HCT116 (cell line): ENCODE results near the gene ARHGAP23.

ENCODE experiments used
- EZH2 ChIP-seq: fragments of 200-600 bp; sonication (generic); IDR thresholded peaks from 2 replicates; pipeline ENCODE4 v1.6.1; 2017; ENCODE audit warnings: antibody characterized with exemption, mixed run types
- POLR2A ChIP-seq: IDR thresholded peaks from 2 replicates; pipeline ENCODE4 v1.7.0; 2011; ENCODE audit warnings: borderline replicate concordance; ENCODE audit not compliant: insufficient read depth, insufficient read length; ENCODE audit errors: extremely low read depth
- RAD21 ChIP-seq: IDR thresholded peaks from 2 replicates; pipeline ENCODE4 v1.6.1; 2012; ENCODE audit warnings: low read depth, mild to moderate bottlenecking
- TCF7L2 ChIP-seq: IDR thresholded peaks from 2 replicates; pipeline ENCODE4 v1.7.0; 2011; ENCODE audit warnings: borderline replicate concordance, inconsistent platforms; ENCODE audit not compliant: insufficient read depth, insufficient read length; ENCODE audit errors: extremely low read depth
- YY1 ChIP-seq: IDR thresholded peaks from 2 replicates; pipeline ENCODE4 v1.6.1; 2011; ENCODE audit warnings: low read length, low read depth, moderate library complexity, mild to moderate bottlenecking; ENCODE audit not compliant: insufficient replicate concordance; ENCODE audit errors: extremely low read depth
- ZBTB33 ChIP-seq: IDR thresholded peaks from 2 replicates; pipeline ENCODE4 v1.6.1; 2011; ENCODE audit warnings: mild to moderate bottlenecking, low read length, moderate library complexity; ENCODE audit not compliant: insufficient replicate concordance; ENCODE audit errors: extremely low read depth
- ZFX ChIP-seq: fragments of 450-650 bp; IDR thresholded peaks from 2 replicates; pipeline ENCODE4 v1.6.1; 2017
- ZNF274 ChIP-seq: fragments of 200-500 bp; sonication (Bioruptor generic); IDR thresholded peaks from 2 replicates; pipeline ENCODE4 v1.6.1; 2014; ENCODE audit warnings: mild to moderate bottlenecking, low read depth, low read length, inconsistent platforms
- TF ChIP-seq, protein P1 (sequence below), 3 experiments: fragments of 200-600 bp in 1 of 3; sonication (generic) in 1 of 3; IDR thresholded peaks in 2 of 3; conservative IDR thresholded peaks in 1 of 3; 2 replicates each; pipeline ENCODE4 v1.5.1; 2012 to 2017; ENCODE audit warnings: low read depth in 2 of 3, low read length in 2 of 3, antibody characterized with exemption in 1 of 3, borderline replicate concordance in 1 of 3, control low read depth in 1 of 3, mild to moderate bottlenecking in 1 of 3, mixed read lengths in 1 of 3, mixed run types in 1 of 3, moderate library complexity in 1 of 3; ENCODE audit not compliant: insufficient read depth in 1 of 3

DNA sequence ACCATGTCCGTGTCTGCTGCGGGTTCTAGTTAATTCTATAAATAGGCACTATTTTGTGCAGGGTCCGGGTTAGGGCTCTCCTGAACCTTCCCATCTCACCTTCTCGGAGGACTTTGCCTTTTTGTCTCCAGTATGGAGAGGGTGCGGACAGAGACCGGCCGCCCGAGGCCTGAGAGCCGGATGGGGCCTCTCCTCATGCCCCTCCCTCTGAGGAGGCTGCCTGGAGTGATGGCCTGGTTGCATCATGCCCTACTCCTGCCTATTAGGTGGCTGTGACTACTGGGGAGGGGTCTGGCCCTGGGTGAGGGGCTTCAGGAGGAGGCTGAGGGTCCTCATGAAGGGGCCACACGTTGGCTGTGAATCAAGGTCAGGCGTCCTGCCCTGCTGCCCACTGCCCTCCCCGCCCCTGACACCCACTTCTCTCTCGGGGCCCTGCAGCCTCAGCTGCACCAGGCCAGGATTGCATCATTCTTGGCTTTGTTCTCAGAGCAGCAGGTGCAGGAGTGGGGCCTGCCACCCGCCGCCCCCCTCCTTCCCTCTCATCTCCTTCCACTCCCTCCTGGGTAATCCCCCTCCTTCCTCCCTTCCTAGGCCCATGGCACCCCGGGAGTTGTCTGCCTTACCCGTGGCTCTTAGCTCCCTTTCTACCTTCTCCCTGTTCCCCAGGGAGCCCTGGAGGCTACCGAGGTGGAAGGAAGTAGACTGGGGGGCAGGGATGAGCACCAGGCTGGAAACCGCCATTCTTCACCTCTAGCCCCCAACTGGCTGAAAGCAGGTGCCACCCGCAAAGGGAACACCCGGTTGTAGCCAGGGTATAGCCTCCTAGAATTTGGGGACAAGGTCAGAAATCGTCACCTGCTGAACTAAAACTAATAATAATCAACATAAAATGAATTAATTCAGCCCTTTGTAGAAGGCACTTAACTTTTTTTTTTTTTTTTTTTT, 12.7 kb upstream of the ARHGAP23 start:
- TF ChIP-seq RAD21 (no peak), YY1 (no peak), ZFX (0 out of 2 replicates have a peak, but pooled peaks have one; percentile 30), ZBTB33 (no peak), POLR2A (peak; percentile 47), TCF7L2 (peak; percentile 88), ZNF274 (no peak), EZH2 (no peak)
- TF ChIP-seq, protein P1, sequence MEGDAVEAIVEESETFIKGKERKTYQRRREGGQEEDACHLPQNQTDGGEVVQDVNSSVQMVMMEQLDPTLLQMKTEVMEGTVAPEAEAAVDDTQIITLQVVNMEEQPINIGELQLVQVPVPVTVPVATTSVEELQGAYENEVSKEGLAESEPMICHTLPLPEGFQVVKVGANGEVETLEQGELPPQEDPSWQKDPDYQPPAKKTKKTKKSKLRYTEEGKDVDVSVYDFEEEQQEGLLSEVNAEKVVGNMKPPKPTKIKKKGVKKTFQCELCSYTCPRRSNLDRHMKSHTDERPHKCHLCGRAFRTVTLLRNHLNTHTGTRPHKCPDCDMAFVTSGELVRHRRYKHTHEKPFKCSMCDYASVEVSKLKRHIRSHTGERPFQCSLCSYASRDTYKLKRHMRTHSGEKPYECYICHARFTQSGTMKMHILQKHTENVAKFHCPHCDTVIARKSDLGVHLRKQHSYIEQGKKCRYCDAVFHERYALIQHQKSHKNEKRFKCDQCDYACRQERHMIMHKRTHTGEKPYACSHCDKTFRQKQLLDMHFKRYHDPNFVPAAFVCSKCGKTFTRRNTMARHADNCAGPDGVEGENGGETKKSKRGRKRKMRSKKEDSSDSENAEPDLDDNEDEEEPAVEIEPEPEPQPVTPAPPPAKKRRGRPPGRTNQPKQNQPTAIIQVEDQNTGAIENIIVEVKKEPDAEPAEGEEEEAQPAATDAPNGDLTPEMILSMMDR (IDR thresholded peaks at IDR 0.05 in 2 of 3, conservative IDR thresholded peaks at IDR 0.05 in 1 of 3; ENCODE audit: borderline replicate concordance in 1 of 3, insufficient read depth in 1 of 3, low read depth in 2 of 3, low read length in 2 of 3): no peak
